Central memory CD8-positive, alpha-beta T cell (primary cell): ENCODE data around the gene RPH3AL.
"Not testable (repeated sequence)": the region's sequence is repeated elsewhere in the genome, so short reads cannot be mapped to it uniquely, and the experiment has no call there.

Experiments used
- ATAC-seq: fragments of 150-1000 bp; cut with Tn5 transposase; replicated peaks from 2 replicates; pipeline ENCODE4 v1.10.0; 2022; ENCODE audit warnings: mild to moderate bottlenecking, moderate FRiP score, moderate number of reproducible peaks; ENCODE audit not compliant: poor library complexity, severe bottlenecking; ENCODE audit errors: extremely low read depth
- DNase-seq, 2 donors: peaks; one replicate each; pipeline ENCODE4 v3.0.0; 2021; ENCODE audit warnings: low spot score in 2 of 2
- H3K27ac Mint-ChIP-seq: one replicate; pipeline ENCODE4 v1.8.0; 2022; ENCODE audit warnings: low read depth, mild to moderate bottlenecking, moderate library complexity, mixed read lengths
- H3K27me3 Mint-ChIP-seq: one replicate; pipeline ENCODE4 v1.8.0; 2022; ENCODE audit warnings: mixed read lengths
- H3K36me3 Mint-ChIP-seq: one replicate; pipeline ENCODE4 v1.8.0; 2022; ENCODE audit warnings: mild to moderate bottlenecking, moderate library complexity, mixed read lengths; ENCODE audit not compliant: insufficient read depth
- H3K4me1 Mint-ChIP-seq: one replicate; pipeline ENCODE4 v1.8.0; 2022; ENCODE audit warnings: mixed read lengths
- H3K4me3 Mint-ChIP-seq: one replicate; pipeline ENCODE4 v1.8.0; 2022; ENCODE audit warnings: mild to moderate bottlenecking, moderate library complexity, mixed read lengths
- H3K9me3 Mint-ChIP-seq: one replicate; pipeline ENCODE4 v1.8.0; 2022; ENCODE audit warnings: mixed read lengths

RPH3AL gene

GRCh38 chr17:228951-229708 is 123.5 kb downstream of the RPH3AL start:
- Mint-ChIP-seq H3K4me3 (no peak overlapping the region), H3K36me3 (peaks cover 1% of the 10 kb centered on the region), H3K4me1 (no peaks in the 10 kb centered on the region), H3K9me3 (no peaks in the 10 kb centered on the region), H3K27ac (no peak overlapping the region), H3K27me3 (no peaks in the 10 kb centered on the region)
- ATAC-seq (no peak), DNase-seq (no peak)

- ATAC-seq (no peak), DNase-seq (no peak)
- peaks cover 1% of the 10 kb centered on the region for H3K36me3 Mint-ChIP-seq
- no peaks in the 10 kb centered on the region for H3K27me3 Mint-ChIP-seq
- no peak overlapping the region for H3K27ac Mint-ChIP-seq
- H3K4me1 Mint-ChIP-seq, result no peaks in the 10 kb centered on the region
- H3K4me3 Mint-ChIP-seq, result no peak overlapping the region
- H3K9me3 Mint-ChIP-seq, result no peaks in the 10 kb centered on the region
Measured at GRCh38 chr17:227946-228615, 124.5 kb downstream of the RPH3AL start.

DNA sequence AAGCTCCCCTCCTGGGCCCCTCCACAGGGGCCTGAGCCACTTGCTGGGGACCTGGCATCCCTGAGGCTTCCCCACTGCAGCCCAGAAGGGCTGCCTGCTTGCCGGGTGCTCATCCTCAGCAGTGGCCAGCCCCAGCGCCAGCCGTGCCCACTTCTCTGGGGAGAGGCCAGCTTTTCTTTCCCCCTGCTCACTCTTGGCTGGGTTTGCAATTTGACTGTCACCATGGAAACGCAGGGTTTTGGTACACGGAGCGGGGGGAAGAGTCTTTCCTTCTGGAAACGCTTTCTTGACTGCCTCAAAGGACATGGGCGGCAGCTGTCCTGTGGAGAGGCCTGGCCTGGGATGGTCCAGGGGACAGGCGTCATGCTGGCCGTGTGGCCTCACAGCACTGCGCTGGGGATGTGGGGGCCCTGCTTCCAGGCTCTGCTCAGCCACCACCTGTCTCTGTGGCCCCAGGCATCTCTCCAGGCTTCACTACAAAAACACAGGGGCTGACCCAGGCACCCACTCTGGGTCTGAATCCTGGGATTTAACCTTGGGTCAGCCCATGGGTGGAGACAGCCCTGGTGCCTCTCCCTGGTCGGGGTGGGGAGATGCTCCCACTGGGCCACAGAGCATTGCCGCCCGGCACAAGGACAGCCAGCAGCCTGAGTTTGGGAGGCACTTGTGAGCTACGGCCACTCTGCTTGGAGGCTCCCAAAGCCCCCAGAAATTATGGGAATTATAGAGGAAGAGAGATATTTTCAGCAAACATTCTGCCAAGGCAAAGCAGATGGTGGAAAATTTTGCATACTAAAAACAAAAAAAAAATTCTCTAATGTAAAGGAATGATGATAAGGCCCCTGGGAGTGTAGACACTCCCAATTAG is 125.3 kb downstream of the RPH3AL start:
- no peak for DNase-seq
- H3K9me3 Mint-ChIP-seq, result no peaks in the 10 kb centered on the region

GRCh38 chr17:226108-227077 is 126.2 kb downstream of the RPH3AL start:
- Mint-ChIP-seq H3K36me3 (peaks cover 1% of the 10 kb centered on the region), H3K9me3 (no peaks in the 10 kb centered on the region), H3K27me3 (no peaks in the 10 kb centered on the region), H3K4me3 (no peak overlapping the region), H3K4me1 (no peaks in the 10 kb centered on the region), H3K27ac (no peak overlapping the region)
- ATAC-seq (no peak), DNase-seq (no peak)

More for the DNA sequence above, 125.3 kb downstream of the RPH3AL start:
- Mint-ChIP-seq H3K27me3 (no peaks in the 10 kb centered on the region), H3K4me1 (no peaks in the 10 kb centered on the region), H3K4me3 (no peak overlapping the region), H3K36me3 (peaks cover 1% of the 10 kb centered on the region), H3K27ac (no peak overlapping the region)
- ATAC-seq, result no peak

- no peaks in the 10 kb centered on the region for H3K27me3 Mint-ChIP-seq
- H3K9me3 Mint-ChIP-seq, result no peaks in the 10 kb centered on the region
- no peak for ATAC-seq
- H3K27ac Mint-ChIP-seq, result no peak overlapping the region
- peaks cover 1% of the 10 kb centered on the region for H3K36me3 Mint-ChIP-seq
- H3K4me3 Mint-ChIP-seq, result no peak overlapping the region
- no peaks in the 10 kb centered on the region for H3K4me1 Mint-ChIP-seq
- no peak for DNase-seq
Measured at GRCh38 chr17:225551-225950, 127.1 kb downstream of the RPH3AL start.

- not testable (repeated sequence) for H3K36me3 Mint-ChIP-seq, ATAC-seq, H3K27ac Mint-ChIP-seq
Measured at GRCh38 chr17:224576-224975, 128.0 kb downstream of the RPH3AL start.

GRCh38 chr17:223723-224471 is 128.7 kb downstream of the RPH3AL start:
- H3K9me3 Mint-ChIP-seq, result no peaks in the 10 kb centered on the region
- no peak overlapping the region for H3K4me3 Mint-ChIP-seq
- H3K27ac Mint-ChIP-seq, result no peak overlapping the region
- no peaks in the 10 kb centered on the region for H3K27me3 Mint-ChIP-seq
- no peak for DNase-seq
- ATAC-seq, result no peak
- H3K36me3 Mint-ChIP-seq, result peaks cover 1% of the 10 kb centered on the region
- H3K4me1 Mint-ChIP-seq, result no peaks in the 10 kb centered on the region

More at GRCh38 chr17:224576-224975, 128.0 kb downstream of the RPH3AL start:
- H3K27me3 Mint-ChIP-seq, DNase-seq, H3K4me1 Mint-ChIP-seq, H3K4me3 Mint-ChIP-seq, H3K9me3 Mint-ChIP-seq: not testable (repeated sequence)

- Mint-ChIP-seq H3K36me3 (no peaks in the 10 kb centered on the region), H3K27ac (no peak overlapping the region), H3K27me3 (no peaks in the 10 kb centered on the region), H3K9me3 (no peaks in the 10 kb centered on the region), H3K4me1 (no peaks in the 10 kb centered on the region), H3K4me3 (no peak overlapping the region)
- DNase-seq (no peak), ATAC-seq (no peak)
Measured at GRCh38 chr17:222172-222571, 130.4 kb downstream of the RPH3AL start.

GRCh38 chr17:219696-220095 is 132.9 kb downstream of the RPH3AL start:
- Mint-ChIP-seq H3K4me3 (no peak overlapping the region), H3K4me1 (no peaks in the 10 kb centered on the region), H3K27ac (no peak overlapping the region), H3K36me3 (no peaks in the 10 kb centered on the region), H3K27me3 (no peaks in the 10 kb centered on the region), H3K9me3 (no peaks in the 10 kb centered on the region)
- DNase-seq (no peak), ATAC-seq (no peak)

GRCh38 chr17:218432-219110 is 134.0 kb downstream of the RPH3AL start:
- DNase-seq (no peak), ATAC-seq (no peak)
- no peaks in the 10 kb centered on the region for H3K27me3 Mint-ChIP-seq
- H3K4me1 Mint-ChIP-seq, result no peaks in the 10 kb centered on the region
- no peaks in the 10 kb centered on the region for H3K36me3 Mint-ChIP-seq
- no peaks in the 10 kb centered on the region for H3K9me3 Mint-ChIP-seq
- no peak overlapping the region for H3K27ac Mint-ChIP-seq
- no peak overlapping the region for H3K4me3 Mint-ChIP-seq

- DNase-seq (no peak), ATAC-seq (no peak)
- Mint-ChIP-seq H3K27ac (no peak overlapping the region), H3K4me3 (no peak overlapping the region), H3K36me3 (no peaks in the 10 kb centered on the region), H3K4me1 (no peaks in the 10 kb centered on the region), H3K9me3 (no peaks in the 10 kb centered on the region), H3K27me3 (no peaks in the 10 kb centered on the region)
Measured at GRCh38 chr17:216625-217024, 136.0 kb downstream of the RPH3AL start.
